DOHH2 (cell line): ENCODE measurements around the gene ABI3.
A peak's percentile ranks its signal among the peaks of the same experiment; 100 is the strongest.

Experiments
- H3F3A ChIP-seq: fragments of 200-600 bp; sonication (generic), shearing (Covaris generic); 2 replicates; pipeline ENCODE4 v1.6.0; 2016; ENCODE audit warnings: antibody characterized with exemption, mild to moderate bottlenecking; ENCODE audit not compliant: control insufficient read depth, insufficient read depth
- H3K27ac ChIP-seq: fragments of 200-600 bp; sonication (generic); 2 replicates; pipeline ENCODE4 v1.5.1; 2014; ENCODE audit warnings: low read depth, mild to moderate bottlenecking, low read length, moderate library complexity
- H3K27me3 ChIP-seq: fragments of 200-600 bp; sonication (generic); 2 replicates; pipeline ENCODE4 v1.6.1; 2014; ENCODE audit warnings: mild to moderate bottlenecking, low read length, mixed read lengths; ENCODE audit not compliant: control insufficient read depth
- H3K36me3 ChIP-seq: fragments of 200-600 bp; sonication (generic); 2 replicates; pipeline ENCODE4 v1.6.1; 2014; ENCODE audit warnings: mild to moderate bottlenecking, low read length, moderate library complexity, mixed read lengths; ENCODE audit not compliant: control insufficient read depth
- H3K4me1 ChIP-seq: fragments of 200-600 bp; sonication (generic); 2 replicates; pipeline ENCODE4 v1.6.1; 2014; ENCODE audit warnings: mild to moderate bottlenecking, low read length, mixed read lengths; ENCODE audit not compliant: control insufficient read depth
- H3K4me2 ChIP-seq: fragments of 200-600 bp; sonication (generic); 2 replicates; pipeline ENCODE4 v1.6.0; 2014; ENCODE audit warnings: mild to moderate bottlenecking, low read length, moderate library complexity
- H3K4me3 ChIP-seq: fragments of 200-600 bp; sonication (generic); 2 replicates; pipeline ENCODE4 v1.5.1; 2014; ENCODE audit warnings: mild to moderate bottlenecking, low read length, mixed read lengths
- H3K79me2 ChIP-seq: fragments of 200-600 bp; sonication (generic); 2 replicates; pipeline ENCODE4 v1.6.1; 2014; ENCODE audit warnings: mild to moderate bottlenecking, low read length, mixed read lengths; ENCODE audit not compliant: control insufficient read depth
- H3K9me2 ChIP-seq: fragments of 200-600 bp; sonication (generic); replicated peaks from 2 replicates; pipeline ENCODE4 v1.6.1; 2014; ENCODE audit warnings: mild to moderate bottlenecking, low read length, mixed read lengths; ENCODE audit not compliant: control insufficient read depth
- H3K9me3 ChIP-seq: fragments of 200-600 bp; sonication (generic); 2 replicates; pipeline ENCODE4 v1.6.1; 2014; ENCODE audit warnings: antibody characterized with exemption, low read length, mixed read lengths; ENCODE audit not compliant: control insufficient read depth, insufficient read depth
- H4K20me1 ChIP-seq: fragments of 200-600 bp; sonication (generic); 2 replicates; pipeline ENCODE4 v1.6.0; 2014; ENCODE audit warnings: low read depth, mild to moderate bottlenecking, antibody characterized with exemption, low read length, moderate library complexity; ENCODE audit not compliant: control insufficient read depth, insufficient read depth
- CTCF ChIP-seq: fragments of 200-600 bp; sonication (generic); IDR thresholded peaks from one replicate; pipeline ENCODE4 v1.5.1; 2014; ENCODE audit warnings: antibody characterized with exemption, mild to moderate bottlenecking, low read depth, low read length; ENCODE audit not compliant: poor library complexity, severe bottlenecking
- EZH2phosphoT487 ChIP-seq: fragments of 200-600 bp; sonication (generic); IDR thresholded peaks from 2 replicates; pipeline ENCODE4 v1.6.1; 2017; ENCODE audit warnings: borderline replicate concordance, mild to moderate bottlenecking, antibody characterized with exemption, low read length, moderate library complexity, mixed read lengths

Gene ABI3

DNA sequence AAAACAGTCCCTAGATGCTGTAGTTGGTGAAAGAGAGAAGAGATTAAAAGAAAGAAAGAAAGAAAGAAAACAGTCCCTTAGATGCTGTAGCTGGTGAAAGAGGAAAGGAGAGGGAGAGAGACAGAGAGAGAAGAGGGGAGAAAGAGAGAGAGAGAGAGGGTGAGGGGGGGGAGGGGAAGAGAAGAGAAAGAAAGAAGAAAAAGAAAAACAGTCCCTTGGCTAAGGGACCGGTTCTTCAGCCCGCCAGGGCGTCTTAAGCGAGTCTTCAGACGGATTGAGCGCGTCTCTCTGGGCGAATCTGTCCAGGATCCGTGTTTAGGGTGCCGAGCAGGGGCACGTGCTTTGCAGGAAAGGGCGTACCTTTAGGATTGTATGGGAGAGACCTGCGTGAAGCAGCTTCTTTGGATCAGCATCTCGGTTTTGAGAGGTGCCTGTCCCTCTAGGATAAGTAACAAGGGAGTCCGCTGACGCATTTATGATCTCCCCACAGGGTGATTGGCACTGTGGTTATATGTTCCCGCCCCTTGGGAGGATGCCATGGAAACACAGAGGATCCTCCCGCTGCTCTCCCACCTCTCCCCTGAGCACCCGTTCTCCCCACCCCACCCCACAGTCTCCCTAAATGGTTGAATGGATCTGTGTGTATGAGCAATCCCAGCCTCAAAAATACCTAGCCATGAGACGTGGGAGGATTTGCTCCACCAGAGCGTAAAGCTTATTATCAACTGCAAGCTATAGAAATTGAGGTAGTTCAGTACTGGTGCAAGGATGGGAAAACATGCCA is 16.8 kb upstream of the ABI3 start:
- no peaks in the 10 kb centered on the region for H3K9me2 ChIP-seq
- peak overlapping the region; percentile 93 for H3K27ac ChIP-seq
- H3K4me1 ChIP-seq = peaks cover 29% of the 10 kb centered on the region
- H3K9me3 ChIP-seq = no peaks in the 10 kb centered on the region
- peak overlapping the region; percentile 81 for H3K4me3 ChIP-seq
- no peaks in the 10 kb centered on the region for H3K27me3 ChIP-seq
- TF ChIP-seq CTCF (no peak), EZH2phosphoT487 (no peak)
- peak overlapping the region; percentile 80 for H3K4me2 ChIP-seq
- peaks cover 14% of the 10 kb centered on the region for H3F3A ChIP-seq
- H3K36me3 ChIP-seq = no peaks in the 10 kb centered on the region
- no peaks in the 10 kb centered on the region for H4K20me1 ChIP-seq
- H3K79me2 ChIP-seq = no peaks in the 10 kb centered on the region

GRCh38 chr17:49194297-49194607 is 16.3 kb upstream of the ABI3 start:
- peak overlapping the region; percentile 81 for H3K4me3 ChIP-seq
- H3K36me3 ChIP-seq = no peaks in the 10 kb centered on the region
- no peaks in the 10 kb centered on the region for H3K9me2 ChIP-seq
- H3K4me1 ChIP-seq = peaks cover 29% of the 10 kb centered on the region
- no peak overlapping the region for H3K27ac ChIP-seq
- H3K9me3 ChIP-seq = no peaks in the 10 kb centered on the region
- no peak for TF ChIP-seq EZH2phosphoT487
- TF ChIP-seq CTCF = no peak
- no peaks in the 10 kb centered on the region for H3K27me3 ChIP-seq
- peak overlapping the region; percentile 80 for H3K4me2 ChIP-seq
- no peaks in the 10 kb centered on the region for H4K20me1 ChIP-seq
- H3F3A ChIP-seq = peaks cover 14% of the 10 kb centered on the region
- H3K79me2 ChIP-seq = no peaks in the 10 kb centered on the region

DNA sequence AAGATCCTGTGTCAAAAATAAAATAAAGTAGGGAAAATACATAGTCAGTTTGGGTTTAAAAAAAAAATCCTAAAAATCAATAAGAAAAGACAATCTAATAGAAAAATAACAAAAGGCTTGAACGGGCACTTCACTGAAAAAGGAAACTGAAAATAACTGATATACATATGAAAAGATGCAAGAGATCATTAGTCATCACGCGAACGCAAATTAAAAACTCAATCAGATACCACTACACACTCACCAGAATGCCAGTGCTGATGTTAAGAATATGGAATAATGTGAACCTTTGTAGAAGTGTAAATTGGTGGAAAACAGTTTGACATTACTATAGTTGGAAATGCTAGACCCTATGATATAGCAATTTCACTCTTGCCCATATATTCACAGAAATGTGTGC is 14.8 kb upstream of the ABI3 start:
- H3K27ac ChIP-seq = no peak overlapping the region

More for the DNA sequence above, 14.8 kb upstream of the ABI3 start:
- Histone ChIP-seq H4K20me1 (no peaks in the 10 kb centered on the region), H3K4me3 (no peak overlapping the region), H3K4me1 (peaks cover 23% of the 10 kb centered on the region), H3K36me3 (no peaks in the 10 kb centered on the region), H3K9me3 (no peaks in the 10 kb centered on the region), H3K79me2 (no peaks in the 10 kb centered on the region), H3K9me2 (no peaks in the 10 kb centered on the region), H3K27me3 (no peaks in the 10 kb centered on the region), H3F3A (peaks cover 14% of the 10 kb centered on the region), H3K4me2 (no peak overlapping the region)
- TF ChIP-seq EZH2phosphoT487 (no peak), CTCF (no peak)
